ENCODE data around the gene RPL7A. TPM values are rescaled to one million over a fixed set of nuclear protein-coding genes. Genes with fewer than 3 reads are reported as not detected.

RPL7A gene
- total RNA-seq, 1 experiment from 2014 or later, result 2,747 TPM

GRCh38 chr9:133351908-133352634 is 4.1 kb downstream of the RPL7A start:
- ChIA-PET POLR2A (interaction anchor here (1.9 kb wide), 1 partner anchor 10 kb away, joined by 6 read pairs; no protein-coding TSS in a partner anchor), CTCF (interaction anchor here (1.3 to 7.9 kb wide), 4 partner anchors 9 to 134 kb away, joined by 3 to 74 read pairs (median 6); no protein-coding TSS in a partner anchor)
- Mint-ChIP-seq H3K9me3 (no peaks in the 10 kb centered on the region), H3K4me1 (peaks cover 25% of the 10 kb centered on the region), H3K27me3 (ENCODE audit: low read depth) (no peaks in the 10 kb centered on the region; the same call in 1 of the 2 replicates), H3K4me3 (no peak overlapping the region), H3K27ac (peak overlapping the region; percentile 32; the same call in 1 of the 2 replicates), H3K36me3 (peaks cover 46% of the 10 kb centered on the region)
- peak; percentile 62 for ATAC-seq
- TF ChIP-seq CREB1 (CRISPR knock-in tag; IDR thresholded peaks at IDR 0.05), result peak; percentile 59
- TF ChIP-seq ZNF138 (CRISPR knock-in tag; conservative IDR thresholded peaks at IDR 0.05), result 0 out of 2 replicates have a peak, but pooled peaks have one; percentile 72
- TF ChIP-seq EMX1 (CRISPR knock-in tag; IDR thresholded peaks at IDR 0.05), result peak; percentile 81; the same call in 1 of the 2 replicates
- TF ChIP-seq CTCF (IDR thresholded peaks at IDR 0.05), result peak; percentile 43
- TF ChIP-seq ETV6 (CRISPR knock-in tag; IDR thresholded peaks at IDR 0.05), result 0 out of 2 replicates have a peak, but pooled peaks have one; percentile 26
- peak; percentile 59 for TF ChIP-seq ZNF416 (CRISPR knock-in tag; IDR thresholded peaks at IDR 0.05)
- no peak for TF ChIP-seq ATF2 (CRISPR knock-in tag; IDR thresholded peaks at IDR 0.05; ENCODE audit: borderline replicate concordance, low read depth)
- no peak for TF ChIP-seq ZNF423 (CRISPR knock-in tag; IDR thresholded peaks at IDR 0.05)
- no peak for TF ChIP-seq NR3C1 (CRISPR knock-in tag; conservative IDR thresholded peaks at IDR 0.05; ENCODE audit: low read depth)
- TF ChIP-seq GABPB1 (CRISPR knock-in tag; IDR thresholded peaks at IDR 0.05), result peak; percentile 40; the same call in 1 of the 2 replicates
- peak; percentile 41; the same call in 1 of the 2 replicates for TF ChIP-seq SP1 (CRISPR knock-in tag; conservative IDR thresholded peaks at IDR 0.05)
- TF ChIP-seq NFATC4 (CRISPR knock-in tag; IDR thresholded peaks at IDR 0.05), result peak; percentile 59; the same call in 1 of the 2 replicates
- TF ChIP-seq NR1H2 (CRISPR knock-in tag; IDR thresholded peaks at IDR 0.05), result no peak
- no peak for TF ChIP-seq ELF4 (CRISPR knock-in tag; IDR thresholded peaks at IDR 0.05; ENCODE audit: low read depth)
- peak; percentile 38 for TF ChIP-seq AR (CRISPR knock-in tag; IDR thresholded peaks at IDR 0.05)
- peak; percentile 78; the same call in 1 of the 2 replicates for TF ChIP-seq ZNF263 (CRISPR knock-in tag; IDR thresholded peaks at IDR 0.05; ENCODE audit: low read depth)
- TF ChIP-seq, protein P1, sequence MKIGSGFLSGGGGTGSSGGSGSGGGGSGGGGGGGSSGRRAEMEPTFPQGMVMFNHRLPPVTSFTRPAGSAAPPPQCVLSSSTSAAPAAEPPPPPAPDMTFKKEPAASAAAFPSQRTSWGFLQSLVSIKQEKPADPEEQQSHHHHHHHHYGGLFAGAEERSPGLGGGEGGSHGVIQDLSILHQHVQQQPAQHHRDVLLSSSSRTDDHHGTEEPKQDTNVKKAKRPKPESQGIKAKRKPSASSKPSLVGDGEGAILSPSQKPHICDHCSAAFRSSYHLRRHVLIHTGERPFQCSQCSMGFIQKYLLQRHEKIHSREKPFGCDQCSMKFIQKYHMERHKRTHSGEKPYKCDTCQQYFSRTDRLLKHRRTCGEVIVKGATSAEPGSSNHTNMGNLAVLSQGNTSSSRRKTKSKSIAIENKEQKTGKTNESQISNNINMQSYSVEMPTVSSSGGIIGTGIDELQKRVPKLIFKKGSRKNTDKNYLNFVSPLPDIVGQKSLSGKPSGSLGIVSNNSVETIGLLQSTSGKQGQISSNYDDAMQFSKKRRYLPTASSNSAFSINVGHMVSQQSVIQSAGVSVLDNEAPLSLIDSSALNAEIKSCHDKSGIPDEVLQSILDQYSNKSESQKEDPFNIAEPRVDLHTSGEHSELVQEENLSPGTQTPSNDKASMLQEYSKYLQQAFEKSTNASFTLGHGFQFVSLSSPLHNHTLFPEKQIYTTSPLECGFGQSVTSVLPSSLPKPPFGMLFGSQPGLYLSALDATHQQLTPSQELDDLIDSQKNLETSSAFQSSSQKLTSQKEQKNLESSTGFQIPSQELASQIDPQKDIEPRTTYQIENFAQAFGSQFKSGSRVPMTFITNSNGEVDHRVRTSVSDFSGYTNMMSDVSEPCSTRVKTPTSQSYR (CRISPR knock-in tag; IDR thresholded peaks at IDR 0.05), result 0 out of 2 replicates have a peak, but pooled peaks have one; percentile 43
- peak; percentile 26; the same call in 1 of the 2 replicates for TF ChIP-seq ZNF425 (CRISPR knock-in tag; conservative IDR thresholded peaks at IDR 0.05)
- TF ChIP-seq PRRX2 (CRISPR knock-in tag; IDR thresholded peaks at IDR 0.05), result 0 out of 2 replicates have a peak, but pooled peaks have one; percentile 44
- peak; percentile 57; the same call in 1 of the 2 replicates for TF ChIP-seq HMGXB4 (CRISPR knock-in tag; IDR thresholded peaks at IDR 0.05)
- no peak for TF ChIP-seq TP53 (CRISPR knock-in tag; IDR thresholded peaks at IDR 0.05)
- TF ChIP-seq FOXP1 (CRISPR knock-in tag; IDR thresholded peaks at IDR 0.05; ENCODE audit: borderline replicate concordance), result peak; percentile 58; the same call in 1 of the 2 replicates
- DNase-seq (ENCODE audit: low spot score), result peak; percentile 76

Measured in WTC11 (cell line).